Mesodermal cell (in vitro differentiated cells): ENCODE results near the gene TRIM27.
"Not testable (repeated sequence)": the region's sequence is repeated elsewhere in the genome, so short reads cannot be mapped to it uniquely, and the experiment has no call there.

ENCODE experiments used
- H3K27ac ChIP-seq: 2 replicates; pipeline ENCODE4 v1.7.0; 2013; ENCODE audit warnings: mild to moderate bottlenecking, low read depth, low read length, moderate library complexity; ENCODE audit not compliant: severe bottlenecking
- H3K36me3 ChIP-seq: 2 replicates; pipeline ENCODE4 v1.7.1; 2013; ENCODE audit warnings: mild to moderate bottlenecking, low read length, moderate library complexity; ENCODE audit not compliant: control insufficient read depth, insufficient read depth
- H3K4me1 ChIP-seq: one replicate; pipeline ENCODE4 v1.7.1; 2013; ENCODE audit warnings: mild to moderate bottlenecking, low read length; ENCODE audit not compliant: insufficient read depth, control insufficient read depth, poor library complexity, severe bottlenecking
- H3K4me3 ChIP-seq: 2 replicates; pipeline ENCODE4 v1.7.0; 2013; ENCODE audit warnings: low read length, control low read depth, mild to moderate bottlenecking; ENCODE audit not compliant: insufficient read depth, poor library complexity, severe bottlenecking; ENCODE audit errors: extremely low read depth
- H3K9me3 ChIP-seq: 2 replicates; pipeline ENCODE4 v1.7.1; 2013; ENCODE audit warnings: mild to moderate bottlenecking, low read length, moderate library complexity; ENCODE audit not compliant: control insufficient read depth
- WGBS, 2 experiments: methylation state at CpG; one replicate each; pipeline ENCODE4 v1.1.5; 2013; ENCODE audit warnings: missing lambda C conversion rate in 2 of 2; ENCODE audit not compliant: insufficient coverage in 2 of 2; 5-methylcytosine and 5-hydroxymethylcytosine counted together

The TRIM27 gene

GRCh38 chr6:28861339-28861738, 62.4 kb downstream of the TRIM27 start:
- Histone ChIP-seq H3K36me3 (no peaks in the 10 kb centered on the region), H3K4me1 (no peaks in the 10 kb centered on the region), H3K27ac (no peak overlapping the region), H3K9me3 (peaks cover 6% of the 10 kb centered on the region), H3K4me3 (no peak overlapping the region)
- WGBS, 2 experiments: 96 to 98% methylated on average over 19 to 21 of the region's 22 CpGs

DNA sequence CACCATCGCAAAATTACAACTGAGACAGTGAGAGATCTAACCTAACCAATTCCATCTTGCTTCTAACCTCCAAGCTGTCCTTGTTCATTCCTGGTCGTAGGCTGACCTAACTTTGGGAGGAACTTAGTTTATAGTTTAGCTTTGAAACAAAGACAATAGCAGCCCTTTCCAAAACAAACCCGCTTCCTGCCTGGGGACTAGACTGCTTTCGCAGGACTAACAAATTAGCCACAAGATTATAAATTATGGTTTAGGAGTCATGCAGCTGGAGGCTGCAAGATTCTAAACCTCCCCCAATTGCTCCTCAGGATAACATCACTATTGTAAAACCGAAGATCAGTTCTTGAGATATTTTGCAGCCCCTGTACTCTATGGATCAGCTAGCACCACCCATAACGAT, 63.2 kb downstream of the TRIM27 start:
- no peak overlapping the region for H3K27ac ChIP-seq
- WGBS, 2 experiments: 79 to 97% methylated on average over 3 to 5 of the region's 6 CpGs
- H3K4me1 ChIP-seq: no peaks in the 10 kb centered on the region
- no peaks in the 10 kb centered on the region for H3K36me3 ChIP-seq
- no peak overlapping the region for H3K4me3 ChIP-seq
- peaks cover 4% of the 10 kb centered on the region for H3K9me3 ChIP-seq

DNA sequence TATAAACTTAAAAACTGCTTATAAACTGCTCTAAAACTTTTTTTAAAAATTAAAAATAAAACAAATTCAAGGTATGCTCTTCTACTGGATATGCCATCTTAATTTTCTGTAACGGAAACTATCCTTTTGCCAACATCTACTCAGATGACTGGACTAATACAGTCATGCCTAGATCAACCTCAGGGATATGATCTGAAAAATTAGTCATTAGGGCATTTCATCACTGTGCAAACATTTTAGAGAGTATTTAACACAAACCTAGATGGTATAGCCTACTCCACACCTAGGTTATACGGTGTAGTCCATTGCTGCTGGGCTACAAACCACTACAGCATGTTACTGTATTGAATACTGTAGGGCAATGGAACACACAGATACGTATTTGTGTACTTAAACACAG, 64.8 kb downstream of the TRIM27 start:
- Histone ChIP-seq H3K4me1 (no peaks in the 10 kb centered on the region), H3K4me3 (no peak overlapping the region)
- WGBS, 2 experiments: 100% methylated on average over 2 of the region's 3 CpGs; no CpG with 5 or more reads in 1 of the 2 experiments

DNA sequence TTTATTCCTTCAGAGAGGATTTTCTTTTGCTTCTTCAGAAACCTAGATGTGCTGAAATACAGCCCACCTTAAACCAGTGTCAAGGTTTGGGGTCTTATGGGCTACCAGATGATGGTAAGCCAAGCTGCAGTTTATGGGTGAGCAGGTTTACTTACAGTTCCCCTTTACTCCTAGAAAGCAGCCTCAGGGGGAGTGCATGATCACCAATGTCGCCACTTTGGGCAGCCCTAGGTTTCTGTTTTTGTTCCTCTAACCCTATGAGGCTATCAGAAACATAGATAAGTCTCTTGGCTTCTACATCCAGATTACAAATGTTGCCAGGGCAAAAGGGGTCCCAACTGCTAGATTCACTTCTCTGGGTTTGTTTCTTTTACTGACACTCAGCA, 67.2 kb downstream of the TRIM27 start:
- no peak overlapping the region for H3K27ac ChIP-seq
- no peak overlapping the region for H3K4me3 ChIP-seq
- no peaks in the 10 kb centered on the region for H3K36me3 ChIP-seq
- no peaks in the 10 kb centered on the region for H3K4me1 ChIP-seq
- no peaks in the 10 kb centered on the region for H3K9me3 ChIP-seq
- 57 to 83% methylated on average over 1 of the region's 1 CpG for WGBS, 2 experiments

More for the DNA sequence above, 64.8 kb downstream of the TRIM27 start:
- Histone ChIP-seq H3K36me3 (no peaks in the 10 kb centered on the region), H3K9me3 (no peaks in the 10 kb centered on the region), H3K27ac (no peak overlapping the region)

DNA sequence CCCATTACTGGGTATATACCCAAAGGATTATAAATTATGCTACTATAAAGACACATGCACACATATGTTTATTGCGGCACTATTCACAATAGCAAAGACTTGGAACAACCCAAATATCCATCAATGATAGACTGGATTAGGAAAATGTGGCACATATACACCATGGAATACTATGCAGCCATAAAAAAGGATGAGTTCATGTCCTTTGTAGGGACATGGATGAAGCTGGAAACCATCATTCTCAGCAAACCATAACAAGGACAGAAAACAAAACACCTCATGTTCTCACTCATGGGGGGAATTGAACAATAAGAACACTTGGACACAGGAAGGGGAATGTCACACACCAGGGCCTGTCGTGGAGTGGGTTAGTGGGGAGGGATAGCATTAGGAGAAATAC, 69.4 kb downstream of the TRIM27 start:
- not testable (repeated sequence) for H3K36me3 ChIP-seq, H3K9me3 ChIP-seq, H3K4me3 ChIP-seq, H3K27ac ChIP-seq, H3K4me1 ChIP-seq
- WGBS, 2 experiments: no CpG with 5 or more reads among the region's 2 CpGs
